GM10266 (cell line): ENCODE measurements around the gene ELAVL1.

Source experiments
- DNase-seq: peaks from one replicate; pipeline ENCODE4 v3.0.0; 2012; ENCODE audit errors: extremely low spot score
- CTCF ChIP-seq: IDR thresholded peaks from 2 replicates; pipeline ENCODE4 v1.5.1; 2012; ENCODE audit warnings: mild to moderate bottlenecking, low read depth; ENCODE audit not compliant: control insufficient read depth, insufficient read depth; ENCODE audit errors: missing control alignments

Gene ELAVL1

DNA sequence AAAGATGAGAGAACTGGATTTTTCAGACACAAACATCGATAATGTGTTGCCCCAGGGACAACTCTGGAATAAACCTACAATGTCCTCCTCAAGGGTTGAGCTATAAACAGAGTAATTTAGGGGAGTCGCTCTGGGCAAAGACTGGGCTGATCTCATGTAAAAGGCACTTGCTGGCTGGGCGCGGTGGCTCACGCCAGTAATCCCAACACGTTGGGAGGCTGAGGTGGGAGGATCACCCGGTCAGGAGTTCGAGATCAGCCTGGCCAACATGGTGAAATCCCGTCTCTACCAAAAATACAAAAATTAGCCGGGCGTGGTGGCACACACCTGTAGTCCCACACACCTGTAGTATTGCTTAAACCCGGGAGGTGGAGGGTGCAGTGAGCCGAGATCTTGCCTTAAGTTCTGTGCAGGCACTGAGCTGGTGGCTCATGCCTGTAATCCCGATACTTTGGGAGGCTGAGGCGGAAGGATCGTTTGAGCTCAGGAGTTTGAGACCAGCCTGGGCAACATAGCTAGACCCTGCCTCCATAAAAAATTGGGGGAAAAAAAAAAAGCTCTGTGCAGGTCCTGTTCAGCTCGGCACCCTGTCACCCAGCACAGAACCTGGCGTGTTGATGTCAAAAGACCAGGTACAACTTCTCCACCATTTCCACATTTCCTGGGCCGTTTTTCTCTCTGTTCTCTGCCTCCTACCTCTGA, 63.4 kb downstream of the ELAVL1 start:
- no peak for DNase-seq
- no peak for TF ChIP-seq CTCF

DNA sequence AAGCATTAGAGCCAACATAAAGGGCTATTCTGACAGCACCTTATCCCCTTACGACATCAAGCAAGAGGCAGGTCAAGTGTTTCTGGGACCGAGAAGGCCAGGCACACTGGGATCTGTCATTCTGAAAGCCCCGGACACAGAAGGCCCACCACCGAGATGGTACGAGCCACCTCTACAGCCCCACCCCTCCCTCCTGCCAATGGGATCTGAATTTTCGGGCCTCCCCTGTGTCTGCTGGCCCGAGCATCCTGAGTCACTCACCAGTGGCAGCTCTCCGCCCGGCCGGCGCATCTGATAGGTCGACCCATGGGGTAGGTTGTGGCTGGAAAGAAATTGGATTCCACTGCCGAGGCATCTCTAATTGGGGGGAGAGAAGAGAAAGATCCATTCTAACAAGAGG, 64.6 kb downstream of the ELAVL1 start:
- DNase-seq, result no peak
- TF ChIP-seq CTCF, result no peak

GRCh38 chr19:7934766-7935165, 70.7 kb downstream of the ELAVL1 start:
- TF ChIP-seq CTCF, result no peak
- no peak for DNase-seq

GRCh38 chr19:7933828-7934725, 71.4 kb downstream of the ELAVL1 start:
- no peak for DNase-seq
- no peak for TF ChIP-seq CTCF

GRCh38 chr19:7933411-7933810, 72.0 kb downstream of the ELAVL1 start:
- peak; percentile 5 for TF ChIP-seq CTCF
- no peak for DNase-seq

- DNase-seq, result no peak
- no peak for TF ChIP-seq CTCF
Measured at GRCh38 chr19:7932930-7933300, 72.5 kb downstream of the ELAVL1 start.
